ENCODE measurements around the gene SERPINE1. TPM values are rescaled to one million over a fixed set of nuclear protein-coding genes. Genes with fewer than 3 reads are reported as not detected.

SERPINE1 gene
- total and polyA plus RNA-seq, 2 of the 8 experiments (the other 6 are each of a cell fraction or from before 2014, with no cell fraction given) = 3.7 to 5.6 TPM

GRCh38 chr7:101094791-101095375, 32.0 kb upstream of the SERPINE1 start:
- no peak overlapping the region for H3K9ac ChIP-seq (replicated peaks in 1 of 4; ENCODE audit: extremely low read depth in 1 of 4, low read depth in 3 of 4, low read length in 3 of 4)
- H3K9me3 ChIP-seq (ENCODE audit: insufficient read depth in 2 of 2, low read depth in 1 of 2, low read length in 1 of 2) = peaks cover 0 to 6% of the 10 kb centered on the region in 2 experiments; a peak in 1 of 4 replicates
- no peak overlapping the region for H2AK5ac ChIP-seq (ENCODE audit: low read depth, low read length)
- peaks cover 0 to 2% (median 0%) of the 10 kb centered on the region in 4 experiments; a peak in 1 of 8 replicates for H3K36me3 ChIP-seq (ENCODE audit: control insufficient read depth in 2 of 4, insufficient read depth in 4 of 4, low read length in 3 of 4)
- H2BK5ac ChIP-seq (ENCODE audit: low read depth, low read length) = no peak overlapping the region
- H2BK20ac ChIP-seq (ENCODE audit: low read length) = no peak overlapping the region
- CTCF ChIA-PET (ENCODE audit: partially characterized antibody) = interaction anchor here (0.6 to 3.3 kb wide), 35 partner anchors 8 to 1238 kb away, joined by 3 to 25 read pairs (median 4); partner anchors contain the start of genes SERPINE1 and TRIM56
- no peak overlapping the region for H2AFZ ChIP-seq (ENCODE audit: low read length)
- peak; percentile 67 to 75 for TF ChIP-seq RAD21 (IDR thresholded peaks at IDR 0.05 in 1 of 2, conservative IDR thresholded peaks at IDR 0.05 in 1 of 2; ENCODE audit: low read depth in 2 of 2, low read length in 2 of 2)
- no peak for TF ChIP-seq EGR1 (IDR thresholded peaks at IDR 0.05; ENCODE audit: borderline replicate concordance, low read depth, low read length)
- no peak for TF ChIP-seq SP1 (IDR thresholded peaks at IDR 0.05; ENCODE audit: low read depth, low read length)
- TF ChIP-seq KDM1A (IDR thresholded peaks at IDR 0.05; ENCODE audit: borderline replicate concordance, low read length) = peak; percentile 81; the same call in 1 of the 2 replicates
- TF ChIP-seq CTCF (IDR thresholded peaks at IDR 0.05; ENCODE audit: control extremely low read depth in 1 of 3, insufficient read depth in 1 of 3, low read depth in 1 of 3, low read length in 3 of 3) = peak; percentile 73 to 78 (median 75)
- TF ChIP-seq CBX5 (IDR thresholded peaks at IDR 0.05; ENCODE audit: low read depth, low read length) = no peak
- TF ChIP-seq SP4 (IDR thresholded peaks at IDR 0.05; ENCODE audit: low read length) = no peak
- TF ChIP-seq RXRA (IDR thresholded peaks at IDR 0.05; ENCODE audit: insufficient read depth, low read depth, low read length) = no peak
- no peak for TF ChIP-seq ZNF274 (IDR thresholded peaks at IDR 0.05; ENCODE audit: borderline replicate concordance, extremely low read depth, low read length)
- TF ChIP-seq JUND (IDR thresholded peaks at IDR 0.05; ENCODE audit: low read length) = no peak
- DNase-seq (ENCODE audit: low read depth in 1 of 2, low spot score in 2 of 2) (peak; percentile 51 to 92), FAIRE-seq (peak; percentile 62)
- POLR2A ChIA-PET (ENCODE audit: partially characterized antibody) = interaction anchor here (0.7 to 1.7 kb wide), 6 partner anchors 10 to 77 kb away, joined by 3 to 8 read pairs (median 3); partner anchors contain the start of gene TRIM56
- H4K8ac ChIP-seq (ENCODE audit: extremely low read depth, insufficient read depth, low read length) = no peak overlapping the region
- H2BK15ac ChIP-seq (ENCODE audit: low read length) = no peak overlapping the region
- peaks cover 0 to 6% (median 3%) of the 10 kb centered on the region in 4 experiments; a peak in 4 of 7 replicates for H3K4me1 ChIP-seq (replicated peaks in 1 of 4; ENCODE audit: control insufficient read depth in 3 of 4, insufficient read depth in 4 of 4, low read length in 3 of 4)
- H3K14ac ChIP-seq (ENCODE audit: insufficient read length) = no peak overlapping the region
- no peak overlapping the region for H4K5ac ChIP-seq (ENCODE audit: insufficient read length, low read depth, low read length)
- no peak overlapping the region for H3K18ac ChIP-seq (ENCODE audit: extremely low read depth, low read length)
- H3K79me2 ChIP-seq (ENCODE audit: control insufficient read depth in 1 of 2, insufficient read depth in 2 of 2, low read length in 2 of 2) = no peaks in the 10 kb centered on the region
- no peak overlapping the region for H2BK120ac ChIP-seq (replicated peaks; ENCODE audit: low read depth, low read length)
- H3K56ac ChIP-seq (replicated peaks; ENCODE audit: insufficient read length, low read depth, low read length) = no peak overlapping the region
- no peaks in the 10 kb centered on the region for H3K27me3 ChIP-seq (replicated peaks in 1 of 4; ENCODE audit: control insufficient read depth in 3 of 4, extremely low read depth in 1 of 4, insufficient read depth in 3 of 4, low read length in 3 of 4)
- no peaks in the 10 kb centered on the region for H4K20me1 ChIP-seq (replicated peaks in 1 of 2; ENCODE audit: control insufficient read depth in 1 of 2, insufficient read depth in 2 of 2, low read length in 2 of 2)
- H3K23ac ChIP-seq (ENCODE audit: insufficient read length) = no peak overlapping the region
- H3K27ac ChIP-seq (ENCODE audit: low read depth, low read length) = no peak overlapping the region
- H3K4me3 ChIP-seq (ENCODE audit: extremely low read depth in 1 of 4, insufficient read depth in 2 of 4, low read depth in 3 of 4, low read length in 4 of 4) = no peak overlapping the region
- no peaks in the 10 kb centered on the region for H3K23me2 ChIP-seq (ENCODE audit: low read depth, low read length)
- H4K91ac ChIP-seq (replicated peaks; ENCODE audit: insufficient read length, low read length) = no peak overlapping the region
- H3K79me1 ChIP-seq (ENCODE audit: low read depth, low read length) = peaks cover 1% of the 10 kb centered on the region
- WGBS, 2 experiments (ENCODE audit: extremely low coverage in 1 of 2, insufficient coverage in 1 of 2, insufficient read length in 1 of 2, insufficient replicate concordance in 2 of 2, low coverage in 1 of 2, low lambda C conversion rate in 2 of 2, missing lambda C conversion rate in 1 of 2) = 46% methylated on average over 10 of the region's 12 CpGs; no CpG with 5 or more reads in 1 of the 2 experiments
- H3K4ac ChIP-seq (replicated peaks; ENCODE audit: insufficient read length, low read depth, low read length) = no peak overlapping the region
- H2BK12ac ChIP-seq (ENCODE audit: low read depth, low read length) = no peak overlapping the region
- no peak overlapping the region for H3K4me2 ChIP-seq (ENCODE audit: insufficient read depth in 1 of 2, low read depth in 2 of 2, low read length in 2 of 2)

Measured in H1 (cell line).